Fibroblast of skin of abdomen (primary cell): ENCODE results near the gene USP21.

Source experiments
- DNase-seq: peaks from one replicate; pipeline ENCODE4 v3.0.0-alpha.2; 2013

The USP21 gene

GRCh38 chr1:161171696-161172095 lies 12.4 kb downstream of the USP21 start:
- no peak for DNase-seq

GRCh38 chr1:161172349-161172748 lies 13.0 kb downstream of the USP21 start:
- no peak for DNase-seq

- DNase-seq, result peak; percentile 94
These were observed 13.6 kb downstream of the USP21 start for GRCh38 chr1:161172776-161173376.

GRCh38 chr1:161173711-161174110 lies 14.4 kb downstream of the USP21 start:
- no peak for DNase-seq

- DNase-seq, result no peak
These were observed 15.6 kb downstream of the USP21 start for GRCh38 chr1:161174911-161175310.

- DNase-seq, result no peak
These were observed 16.6 kb downstream of the USP21 start for GRCh38 chr1:161175771-161176453.

- no peak for DNase-seq
These were observed 17.3 kb downstream of the USP21 start for GRCh38 chr1:161176468-161177111.

- DNase-seq, result peak; percentile 79
These were observed 18.0 kb downstream of the USP21 start, which contains the start of gene B4GALT3 for GRCh38 chr1:161177112-161177935. Gene B4GALT3, minus strand, starts transcription at chr1:161177507. Its CDS starts 1,447 bp downstream, at chr1:161176060.

- DNase-seq, result no peak
These were observed 18.6 kb downstream of the USP21 start for GRCh38 chr1:161177936-161178244.

- no peak for DNase-seq
These were observed 20.4 kb downstream of the USP21 start for GRCh38 chr1:161179698-161180097.

- DNase-seq, result no peak
These were observed 21.3 kb downstream of the USP21 start for GRCh38 chr1:161180639-161181038.

- peak; percentile 42 for DNase-seq
These were observed 22.9 kb downstream of the USP21 start for GRCh38 chr1:161182214-161182613.

- DNase-seq, result peak; percentile 69
These were observed 26.0 kb downstream of the USP21 start for GRCh38 chr1:161185282-161185682.

- no peak for DNase-seq
These were observed 26.5 kb downstream of the USP21 start for GRCh38 chr1:161185732-161186311.

- DNase-seq, result no peak
These were observed 28.0 kb downstream of the USP21 start for GRCh38 chr1:161187311-161187710.

GRCh38 chr1:161188381-161188780 lies 29.1 kb downstream of the USP21 start:
- DNase-seq, result no peak

GRCh38 chr1:161189036-161189435 lies 29.7 kb downstream of the USP21 start:
- no peak for DNase-seq

- DNase-seq, result no peak
These were observed 31.7 kb downstream of the USP21 start for GRCh38 chr1:161190962-161191521.

GRCh38 chr1:161191971-161192370 lies 32.7 kb downstream of the USP21 start:
- DNase-seq, result no peak

GRCh38 chr1:161192476-161193465 lies 33.5 kb downstream of the USP21 start:
- peak; percentile 63 for DNase-seq
